ENCODE results near the gene ACSF2. TPM values are rescaled to one million over a fixed set of nuclear protein-coding genes. Genes with fewer than 3 reads are reported as not detected.

Gene ACSF2
- 10.2 and 14.9 TPM in 2 replicates for total RNA-seq

GRCh38 chr17:50425682-50426471, at the start of gene ACSF2:
ACSF2 (plus strand) TSS chr17:50426218; CDS start chr17:50426262, 44 bp downstream.

DNA sequence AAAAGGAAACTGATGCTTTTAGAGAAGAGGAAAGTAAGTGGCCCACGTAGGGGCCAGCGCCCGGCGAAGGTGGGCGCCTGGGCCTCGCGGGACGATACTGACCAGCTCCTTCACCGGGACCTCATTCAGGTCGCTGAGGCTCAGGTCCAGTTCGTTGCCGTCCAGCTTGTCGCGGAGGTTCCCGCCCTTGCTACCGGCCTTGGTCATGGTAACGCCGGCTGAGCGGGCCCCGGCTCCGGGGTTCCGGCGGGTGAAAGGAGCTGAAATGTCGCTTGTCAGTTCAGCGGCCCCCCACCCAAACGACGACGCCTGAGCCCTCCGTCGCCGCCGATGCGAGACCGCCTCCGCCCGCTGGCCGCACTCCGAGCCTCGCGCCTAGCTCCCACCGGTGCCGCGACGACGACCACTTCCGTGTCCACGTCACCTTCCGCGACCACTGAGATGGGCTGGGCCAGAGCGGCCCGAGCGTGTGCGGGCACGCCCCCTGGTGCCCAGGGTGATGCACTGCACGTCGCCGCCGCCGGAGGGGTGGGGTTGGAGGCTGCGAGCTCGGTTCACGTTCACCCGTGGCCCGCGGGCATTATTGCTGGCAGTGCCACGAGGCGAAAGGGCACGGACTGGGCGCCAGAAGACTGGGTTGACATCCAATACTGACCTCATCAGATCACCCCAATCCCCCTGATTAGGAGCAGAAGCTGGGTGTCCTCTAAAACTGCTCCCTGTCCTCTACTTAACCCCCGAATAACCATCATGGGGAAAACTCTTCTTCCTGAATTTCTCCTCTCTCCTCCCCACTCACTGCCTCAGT, 28.7 kb upstream of the ACSF2 start, which contains the start of gene LRRC59:
Gene LRRC59 (minus strand): TSS at position 413 of the 808 bp plus-strand sequence. CDS start 206 bp downstream, at position 207.

GRCh38 chr17:50468304-50469207, 42.5 kb downstream of the ACSF2 start, which contains the start of gene CHAD:
CHAD (minus strand) TSS chr17:50468880; CDS start chr17:50468813, 67 bp downstream.

GRCh38 chr17:50478391-50479381, 52.7 kb downstream of the ACSF2 start, which contains the start of gene RSAD1:
RSAD1 (plus strand) TSS chr17:50478860; CDS start chr17:50478885, 25 bp downstream.

GRCh38 chr17:50507871-50508572, 82.0 kb downstream of the ACSF2 start, which contains the start of gene MYCBPAP:
MYCBPAP (plus strand) TSS chr17:50508439; CDS start chr17:50508675, 236 bp downstream.

Other genes starting within 250 kb of the ACSF2 start
- 275 and 507 TPM in 2 replicates for gene COL1A1, start 224.6 kb upstream of the ACSF2 start, total RNA-seq
- gene TMEM92, start 151.8 kb upstream of the ACSF2 start, total RNA-seq = not detected in 2 replicates
- 48.9 and 61.4 TPM in 2 replicates for gene XYLT2, start 80.1 kb upstream of the ACSF2 start, total RNA-seq
- 58.3 and 65.5 TPM in 2 replicates for gene MRPL27, start 53.0 kb upstream of the ACSF2 start, total RNA-seq
- gene EME1, start 53.0 kb upstream of the ACSF2 start, total RNA-seq = 5.0 and 9.2 TPM in 2 replicates
- gene LRRC59, start 28.7 kb upstream of the ACSF2 start, total RNA-seq = 133 and 169 TPM in 2 replicates
- gene CHAD, start 42.7 kb downstream of the ACSF2 start, total RNA-seq = not detected in 2 replicates
- gene RSAD1, start 52.6 kb downstream of the ACSF2 start, total RNA-seq = 15.7 and 18.5 TPM in 2 replicates
- gene MYCBPAP, start 82.2 kb downstream of the ACSF2 start, total RNA-seq = 1.7 and 2.4 TPM in 2 replicates
- gene EPN3, start 106.5 kb downstream of the ACSF2 start, total RNA-seq = 0.13 TPM in 1 of 2 replicates, not detected in the other
- gene SPATA20, start 121.0 kb downstream of the ACSF2 start, total RNA-seq = 67.6 and 68.8 TPM in 2 replicates
- 0.37 and 0.40 TPM in 2 replicates for gene CACNA1G, start 134.5 kb downstream of the ACSF2 start, total RNA-seq
- gene ABCC3, start 208.7 kb downstream of the ACSF2 start, total RNA-seq = 5.4 and 7.4 TPM in 2 replicates